Femur (tissue), 1 donor: ENCODE results near the gene VSTM2B.
"Not testable (repeated sequence)": the region's sequence is repeated elsewhere in the genome, so short reads cannot be mapped to it uniquely, and the experiment has no call there.

Experiments used
- DNase-seq: peaks from one replicate; pipeline ENCODE4 v3.0.0-alpha.2; 2017

VSTM2B gene

DNA sequence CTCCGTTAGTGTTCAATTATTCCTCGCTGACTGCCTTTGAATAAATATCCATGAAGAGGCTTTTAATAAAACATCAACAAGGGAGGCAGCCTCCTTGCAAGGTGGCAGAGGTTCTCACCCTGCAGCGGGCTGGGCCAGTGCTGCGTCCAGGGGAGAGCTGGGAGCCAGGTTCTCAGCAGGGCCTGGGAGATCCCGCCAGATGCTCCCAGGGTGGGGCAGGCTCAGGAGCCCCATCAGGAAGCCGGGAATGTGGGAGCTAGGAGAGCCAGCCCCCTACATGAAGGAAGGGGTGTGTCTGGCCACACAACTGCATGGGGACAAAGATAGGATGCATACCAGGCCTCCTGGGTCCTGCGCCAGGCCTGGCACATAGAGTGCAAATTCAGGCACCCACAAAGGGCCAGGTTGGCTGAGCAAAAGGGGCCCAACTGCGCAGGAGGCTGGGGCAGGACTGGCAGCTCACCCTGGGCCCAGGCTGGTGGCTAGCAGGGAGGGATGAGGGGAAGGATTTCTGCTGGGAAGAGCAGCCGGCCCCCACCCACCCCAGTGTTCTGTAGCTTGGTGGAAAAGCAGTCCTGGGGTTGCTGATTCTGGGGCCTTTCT, 22.8 kb downstream of the VSTM2B start:
- DNase-seq: no peak

DNA sequence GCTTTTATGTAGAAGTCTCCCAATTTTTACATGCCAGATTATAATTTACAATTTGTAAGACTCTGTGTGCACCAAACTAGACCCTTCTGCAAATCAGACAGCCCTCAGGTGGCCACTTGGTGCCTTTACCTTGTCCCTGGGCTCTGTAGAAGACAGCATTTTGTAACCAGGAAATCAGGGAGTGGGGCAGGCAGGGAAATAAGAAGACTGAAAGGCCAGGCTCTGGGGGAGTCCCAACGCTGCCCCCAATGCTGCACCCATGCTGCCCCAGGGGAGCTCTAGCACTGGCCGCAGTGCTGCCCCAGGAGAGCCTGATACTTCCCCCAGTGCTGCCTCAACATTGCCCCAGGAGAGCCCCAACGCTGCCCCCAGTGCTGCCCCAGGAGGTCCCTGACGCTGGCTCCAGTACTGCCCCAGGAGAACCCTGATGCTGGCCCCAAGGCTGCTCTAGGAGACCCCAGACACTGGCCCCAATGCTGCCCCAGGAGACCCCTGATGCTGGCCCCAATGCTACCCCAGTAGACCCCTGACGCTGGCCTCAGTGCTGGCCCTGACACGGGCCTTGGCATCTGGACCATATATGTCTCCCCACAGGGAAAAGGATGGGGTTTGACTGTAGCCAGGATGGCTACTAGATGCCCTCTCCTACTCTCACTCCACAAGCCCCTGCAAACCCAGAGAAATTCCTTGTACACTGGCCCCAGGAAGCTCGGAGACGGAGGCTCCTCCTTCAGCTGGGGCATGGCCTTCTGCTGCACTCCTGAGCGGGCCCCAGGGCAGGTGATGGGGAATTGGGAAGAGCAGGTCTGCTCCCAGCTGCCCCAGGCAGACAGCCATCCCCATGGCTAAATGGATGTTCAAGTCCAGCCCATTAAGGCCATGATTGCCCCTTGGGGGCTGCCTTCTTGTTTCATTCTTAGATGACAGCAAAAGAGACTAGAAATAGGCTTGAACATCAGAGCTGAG, 23.6 kb downstream of the VSTM2B start:
- no peak for DNase-seq

DNA sequence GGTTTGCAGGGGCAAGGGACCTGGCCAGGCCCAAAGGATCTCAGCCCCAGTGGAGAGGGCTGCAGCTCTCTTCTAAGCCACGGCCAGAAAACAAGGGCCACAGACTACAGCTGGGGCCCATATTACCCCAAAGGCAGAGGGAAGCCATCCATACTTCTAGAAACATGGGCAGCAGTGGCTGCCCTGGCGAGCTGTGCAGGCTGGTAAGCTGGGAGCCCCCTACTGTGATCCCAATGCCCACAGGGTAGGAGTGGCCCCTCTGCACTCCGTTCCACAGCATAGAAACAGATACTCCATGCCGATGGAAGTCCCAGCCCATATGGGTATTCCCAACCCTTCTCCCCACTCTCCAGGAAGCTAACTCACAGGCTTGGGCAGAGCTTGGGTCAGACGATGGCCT, 25.1 kb downstream of the VSTM2B start:
- DNase-seq: no peak

DNA sequence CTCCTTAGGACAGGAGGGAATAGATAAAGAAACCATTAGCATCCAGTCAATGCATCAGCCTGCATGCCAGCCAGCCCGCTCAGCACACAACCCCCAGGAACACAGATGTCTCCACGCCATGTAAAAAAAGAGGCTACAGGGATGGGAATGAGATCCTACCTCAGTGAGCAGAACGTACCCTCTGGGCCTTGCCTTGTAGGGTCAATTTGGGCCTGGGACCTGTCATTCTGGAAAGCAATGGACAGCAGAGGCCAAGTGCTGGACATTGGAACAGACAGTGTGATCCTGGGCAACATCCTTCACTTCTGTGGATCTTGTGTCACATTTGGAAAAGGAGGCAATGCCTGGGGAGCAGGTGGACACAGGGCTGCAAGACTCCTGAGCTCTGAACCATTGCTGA, 26.0 kb downstream of the VSTM2B start:
- no peak for DNase-seq

DNA sequence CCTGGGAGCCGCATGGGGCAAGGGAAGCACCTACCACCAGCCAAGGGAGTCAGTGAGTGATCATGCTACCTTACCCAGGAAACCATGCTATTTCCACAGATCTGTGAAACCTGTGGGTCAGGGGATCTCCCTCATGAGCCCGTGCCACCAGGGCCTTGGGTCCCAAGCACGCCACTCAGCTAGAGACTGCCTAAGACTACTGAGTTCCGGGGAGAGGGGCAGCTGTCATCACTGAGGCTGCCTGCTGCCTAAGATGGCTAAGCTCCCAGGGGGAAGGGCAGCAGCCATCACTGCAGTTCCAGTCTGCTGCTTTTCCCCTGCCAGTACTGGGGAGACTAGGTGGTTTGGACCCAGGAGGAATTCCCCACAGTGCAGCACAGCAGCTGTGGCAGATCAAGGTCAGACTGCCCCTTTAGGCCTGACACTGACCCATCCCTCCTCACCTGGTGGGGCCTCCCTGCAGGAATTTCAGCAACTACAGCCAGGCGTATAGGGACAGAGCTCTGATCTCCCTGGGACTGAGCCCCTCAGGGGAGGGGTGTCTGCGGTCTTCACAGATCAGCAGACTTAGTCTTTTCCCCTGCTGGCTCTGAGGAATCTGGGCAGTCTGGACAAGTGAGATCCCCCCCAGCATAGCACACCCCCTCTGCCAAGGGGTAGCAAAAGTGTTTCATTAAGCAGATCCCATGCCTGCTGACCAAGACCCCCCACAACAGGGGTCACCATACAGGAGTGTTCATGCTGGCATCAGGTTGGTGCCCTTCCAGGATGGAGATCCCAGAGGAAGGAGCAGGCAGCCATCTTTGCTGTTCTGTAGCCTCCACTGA, 26.9 kb downstream of the VSTM2B start:
- no peak for DNase-seq

DNA sequence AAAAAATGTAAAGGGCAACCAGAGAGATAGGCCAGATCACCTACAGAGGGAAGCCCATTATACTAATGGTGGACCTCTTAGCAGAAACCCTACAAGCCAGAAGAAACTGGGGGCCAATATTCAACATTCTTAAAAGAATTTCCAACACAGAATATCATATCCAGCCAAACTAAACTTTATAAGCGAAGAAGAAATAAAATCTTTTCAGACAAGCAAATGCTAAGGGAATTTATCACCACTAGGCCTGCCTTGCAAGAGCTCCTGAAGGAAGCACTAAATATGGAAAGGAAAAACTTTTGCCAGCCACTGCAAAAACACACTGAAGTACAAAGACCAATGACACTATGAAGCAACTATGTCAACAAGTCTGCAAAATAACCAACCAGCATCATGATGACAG, 28.4 kb downstream of the VSTM2B start:
- no peak for DNase-seq

DNA sequence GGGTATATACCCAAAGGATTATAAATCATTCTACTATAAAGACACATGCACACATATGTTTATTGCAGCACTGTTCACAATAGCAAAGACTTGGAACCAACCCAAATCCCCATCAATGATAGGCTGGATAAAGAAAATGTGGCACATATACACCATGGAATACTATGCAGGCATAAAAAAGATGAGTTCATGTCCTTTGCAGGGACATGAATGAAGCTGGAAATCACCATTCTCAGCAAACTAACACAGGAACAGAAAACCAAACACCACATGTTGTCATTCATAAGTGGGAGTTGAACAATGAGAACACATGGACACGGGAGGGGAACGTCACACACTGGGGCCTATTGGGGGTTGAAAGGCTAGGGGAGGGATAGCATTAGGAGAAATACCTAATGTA, 33.3 kb downstream of the VSTM2B start:
- not testable (repeated sequence) for DNase-seq

DNA sequence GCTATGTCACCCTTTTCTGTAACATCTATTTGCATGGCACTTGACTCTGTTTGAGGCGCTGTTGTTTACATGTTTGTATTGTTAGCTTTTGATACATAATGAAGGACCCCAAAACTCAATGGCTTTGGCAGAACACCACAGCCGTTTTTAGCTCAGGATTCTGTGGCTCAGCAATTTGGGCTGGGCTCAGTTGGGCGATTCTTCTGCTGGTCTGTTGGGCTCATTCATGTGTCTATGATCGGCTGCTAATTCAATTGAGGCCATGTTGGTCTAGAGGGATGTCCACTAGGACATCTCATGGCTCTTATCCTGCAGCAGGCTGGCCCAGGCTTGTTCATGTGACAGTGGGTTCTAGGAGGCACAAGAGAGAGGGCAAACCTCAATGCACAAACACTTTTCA, 33.9 kb downstream of the VSTM2B start:
- no peak for DNase-seq

DNA sequence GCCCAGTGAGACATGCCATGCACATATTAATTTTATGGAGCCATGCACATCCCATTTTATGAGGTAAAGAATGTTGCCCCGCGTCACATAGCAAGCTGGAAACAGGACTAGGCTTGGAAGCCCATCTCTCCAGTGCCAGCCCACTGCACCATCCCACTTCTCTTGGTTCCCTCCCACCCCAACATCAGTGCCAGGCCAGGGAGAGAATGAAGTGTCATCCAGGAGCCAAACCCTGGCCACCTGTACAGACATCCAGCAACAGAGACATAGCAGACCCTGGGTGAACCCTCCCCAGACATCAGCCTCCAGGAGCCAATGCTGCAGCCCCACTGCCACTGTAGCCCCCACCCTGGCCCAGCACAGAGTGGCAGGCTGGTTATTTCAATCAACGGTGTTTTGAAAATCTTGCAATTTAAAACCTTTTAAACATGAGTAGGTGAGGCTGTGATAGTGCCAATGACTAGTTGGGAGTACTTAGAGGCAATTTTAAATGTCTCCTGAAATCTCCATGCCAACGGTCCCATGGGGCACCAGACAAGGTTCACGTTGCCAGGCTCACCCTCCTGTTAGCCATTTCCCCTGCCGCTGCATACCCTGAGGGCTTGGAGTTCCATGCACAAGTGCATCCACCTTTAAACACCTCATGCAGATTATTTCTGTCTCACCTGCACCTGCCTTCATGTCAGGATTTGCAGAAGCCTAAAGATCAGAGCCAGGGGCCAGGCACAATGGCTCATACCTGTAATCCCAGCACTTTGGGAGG, 34.7 kb downstream of the VSTM2B start:
- no peak for DNase-seq

DNA sequence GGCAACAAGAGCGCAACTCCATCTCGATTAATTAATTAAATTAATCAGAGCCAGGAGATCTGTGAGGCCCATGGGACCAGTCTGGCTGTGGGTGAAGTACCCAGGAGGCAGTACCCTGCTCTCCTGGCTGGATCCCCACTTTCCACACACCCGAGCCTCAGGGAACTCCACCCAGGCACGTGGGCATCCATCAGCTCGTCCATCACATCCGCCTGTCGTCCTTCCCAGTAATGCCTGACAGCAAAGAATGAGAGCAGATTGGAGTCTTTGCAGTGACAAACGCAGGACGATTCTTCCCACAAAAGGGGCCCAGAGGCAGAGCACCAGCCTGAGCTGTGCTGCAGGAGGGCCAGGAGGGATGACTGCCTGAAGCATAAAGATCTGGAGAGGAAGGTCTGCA, 35.8 kb downstream of the VSTM2B start:
- DNase-seq: no peak

DNA sequence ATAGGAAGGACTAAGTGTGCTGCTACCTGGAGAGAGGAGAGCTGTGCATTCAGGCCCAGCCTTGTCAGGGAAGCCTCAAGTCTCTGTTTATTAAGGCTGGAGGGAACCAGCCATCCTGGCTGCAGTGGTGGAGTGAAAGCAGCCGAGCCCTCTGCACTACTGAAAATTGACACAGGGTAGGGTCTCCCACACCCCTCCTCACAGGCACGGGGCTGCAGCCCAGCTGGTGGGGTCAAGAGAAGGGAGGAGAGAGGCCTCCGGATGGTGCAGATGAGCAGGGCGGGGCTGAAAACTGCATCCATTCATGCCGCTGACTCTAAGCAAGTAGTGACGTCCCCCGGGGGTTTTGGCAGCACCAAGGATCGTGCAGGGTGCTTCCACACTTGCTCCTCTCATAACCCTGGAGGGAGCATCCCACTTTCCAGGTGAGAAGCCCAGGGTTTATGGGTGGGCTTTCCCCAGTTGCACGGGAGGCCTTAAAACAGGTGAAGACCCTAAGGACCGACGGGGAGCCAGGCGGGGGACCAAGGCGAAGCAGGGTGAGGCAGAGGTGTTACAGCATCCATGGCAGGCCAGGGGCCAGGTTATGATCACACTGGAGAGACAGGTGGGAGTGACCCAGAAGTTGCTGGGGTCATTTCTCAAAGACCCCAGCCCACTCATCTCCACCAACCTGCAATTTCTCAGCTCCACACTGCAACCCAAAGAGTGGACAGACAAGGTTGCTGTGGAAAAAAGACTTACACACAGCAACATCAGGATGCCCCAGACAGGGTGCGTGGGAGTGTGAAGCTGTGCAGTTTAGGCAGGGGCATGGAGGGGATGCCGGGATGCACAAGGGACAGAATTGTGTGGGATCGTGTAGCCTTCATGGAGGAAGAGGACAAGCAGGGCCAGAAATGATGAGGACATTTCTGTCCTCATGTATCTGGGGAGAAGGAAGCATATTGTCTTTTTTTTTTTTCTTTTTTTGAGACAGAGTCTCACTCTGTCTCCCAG, 36.8 kb downstream of the VSTM2B start:
- DNase-seq: no peak

DNA sequence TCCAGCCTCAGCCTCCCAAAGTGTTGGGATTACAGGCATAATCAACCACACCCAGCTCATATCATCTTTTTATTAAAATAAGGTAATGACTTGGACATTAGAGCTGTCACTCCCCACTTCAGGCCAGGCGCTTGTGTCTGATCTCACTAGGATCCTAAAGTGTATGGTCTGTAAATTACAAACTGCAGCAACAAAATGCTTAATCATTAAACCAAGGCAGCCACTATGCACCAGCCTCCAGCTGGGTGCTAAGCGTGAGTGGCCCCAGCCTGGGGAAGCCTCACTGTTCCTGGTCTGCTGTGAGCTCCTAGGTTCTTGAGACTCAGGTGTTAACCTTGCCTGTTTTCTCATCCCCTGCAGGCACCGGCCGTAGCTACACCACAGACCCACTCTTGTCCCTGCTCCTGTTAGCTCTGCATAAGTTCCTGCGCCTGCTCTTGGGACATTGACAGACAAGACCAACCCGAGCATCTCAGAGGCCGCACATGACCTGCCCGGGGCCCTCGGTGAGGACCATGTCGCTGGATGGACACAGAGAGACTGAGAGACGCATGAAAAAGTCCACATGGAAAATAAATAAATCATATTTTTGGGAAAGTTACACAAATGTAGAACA, 37.8 kb downstream of the VSTM2B start:
- no peak for DNase-seq

DNA sequence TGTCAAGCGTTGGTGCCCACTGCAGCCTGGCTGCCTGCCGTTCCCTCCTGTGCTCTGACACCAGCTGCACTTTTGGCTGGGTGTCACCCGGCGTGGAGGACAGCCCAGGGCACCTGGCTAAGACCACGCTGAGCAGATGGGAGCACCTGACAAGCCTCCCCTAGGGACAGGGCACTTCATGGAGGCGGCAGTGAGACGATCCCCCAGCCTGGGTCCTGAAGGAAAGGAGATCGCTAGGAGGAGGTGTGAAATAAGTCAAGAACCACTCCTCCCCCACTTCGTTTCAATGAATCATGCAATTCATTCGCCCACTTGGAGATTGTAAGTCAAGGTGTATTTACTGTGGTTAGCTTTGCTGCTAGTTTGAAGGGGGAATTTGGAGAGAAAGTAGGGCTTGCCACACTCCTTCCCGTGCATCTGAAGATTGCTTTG, 38.8 kb downstream of the VSTM2B start:
- no peak for DNase-seq

DNA sequence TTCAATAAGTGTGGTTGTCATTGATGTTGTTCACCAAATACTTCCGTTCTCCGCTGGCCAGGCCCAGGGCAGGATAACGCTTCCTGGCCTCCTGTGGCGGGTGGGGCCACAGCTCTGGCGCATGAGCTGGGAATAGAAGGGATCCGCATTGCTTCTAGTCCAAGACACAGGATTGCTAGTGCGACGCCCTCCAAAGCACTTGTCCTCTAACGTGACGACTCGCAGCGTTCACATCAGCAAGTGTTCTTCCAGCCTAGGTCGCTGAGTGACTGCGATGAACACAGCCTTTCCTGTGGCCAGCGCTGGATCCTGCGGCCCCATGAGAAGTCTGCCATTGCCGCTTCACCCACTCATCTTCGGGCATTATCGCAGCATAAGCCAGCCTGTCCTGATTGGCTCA, 39.4 kb downstream of the VSTM2B start:
- no peak for DNase-seq

DNA sequence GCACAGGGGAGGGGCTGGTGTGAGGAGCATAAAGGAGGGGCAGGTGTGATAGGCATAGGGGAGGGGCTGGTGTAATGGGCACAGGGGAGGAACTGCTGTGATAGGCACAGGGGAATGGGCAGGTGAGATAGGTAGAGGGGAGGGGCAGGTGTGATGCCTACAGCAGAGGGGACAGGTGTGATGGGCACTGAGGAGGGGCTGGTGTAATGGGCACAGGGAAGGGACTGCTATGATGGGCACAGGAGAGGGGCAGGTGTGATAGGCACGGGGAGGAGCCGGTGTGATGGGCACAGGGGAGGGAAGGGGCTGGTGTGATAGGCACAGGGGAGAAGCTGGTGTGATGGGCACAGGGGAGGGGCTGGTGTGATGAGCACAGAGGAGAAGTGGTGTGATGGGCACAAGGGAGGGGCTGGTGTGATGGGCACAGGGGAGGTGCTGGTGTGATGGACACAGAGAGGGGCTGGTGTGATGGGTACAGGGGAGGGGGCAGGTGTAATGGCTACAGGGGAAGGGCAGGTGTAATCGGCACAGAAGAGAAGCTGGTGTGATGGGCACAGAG, 40.8 kb downstream of the VSTM2B start:
- DNase-seq: no peak

DNA sequence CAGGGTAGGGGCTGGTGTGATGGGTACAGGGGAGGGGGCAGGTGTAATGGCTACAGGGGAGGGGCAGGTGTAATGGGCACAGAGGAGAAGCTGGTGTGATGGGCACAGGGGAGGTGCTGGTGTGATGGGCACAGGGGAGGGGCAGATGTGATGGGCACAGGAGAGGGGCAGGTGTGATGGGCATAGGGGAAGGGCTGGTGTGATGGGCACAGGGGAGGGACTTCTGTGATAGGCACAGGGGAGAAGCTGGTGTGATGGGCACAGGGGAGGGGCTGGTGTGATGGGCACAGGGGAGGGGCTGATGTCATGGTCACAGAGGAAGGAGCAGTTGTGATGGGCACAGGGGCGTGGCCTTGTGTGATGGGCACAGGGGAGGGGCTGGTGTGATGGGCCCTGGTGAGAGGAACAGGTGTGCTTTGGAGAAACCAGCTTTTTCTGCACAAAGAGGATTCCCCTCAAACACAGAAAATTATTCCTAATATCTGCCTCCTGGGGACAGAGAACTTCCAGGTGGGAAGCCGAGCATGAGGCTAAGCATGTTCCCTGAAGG, 41.6 kb downstream of the VSTM2B start:
- DNase-seq: no peak

DNA sequence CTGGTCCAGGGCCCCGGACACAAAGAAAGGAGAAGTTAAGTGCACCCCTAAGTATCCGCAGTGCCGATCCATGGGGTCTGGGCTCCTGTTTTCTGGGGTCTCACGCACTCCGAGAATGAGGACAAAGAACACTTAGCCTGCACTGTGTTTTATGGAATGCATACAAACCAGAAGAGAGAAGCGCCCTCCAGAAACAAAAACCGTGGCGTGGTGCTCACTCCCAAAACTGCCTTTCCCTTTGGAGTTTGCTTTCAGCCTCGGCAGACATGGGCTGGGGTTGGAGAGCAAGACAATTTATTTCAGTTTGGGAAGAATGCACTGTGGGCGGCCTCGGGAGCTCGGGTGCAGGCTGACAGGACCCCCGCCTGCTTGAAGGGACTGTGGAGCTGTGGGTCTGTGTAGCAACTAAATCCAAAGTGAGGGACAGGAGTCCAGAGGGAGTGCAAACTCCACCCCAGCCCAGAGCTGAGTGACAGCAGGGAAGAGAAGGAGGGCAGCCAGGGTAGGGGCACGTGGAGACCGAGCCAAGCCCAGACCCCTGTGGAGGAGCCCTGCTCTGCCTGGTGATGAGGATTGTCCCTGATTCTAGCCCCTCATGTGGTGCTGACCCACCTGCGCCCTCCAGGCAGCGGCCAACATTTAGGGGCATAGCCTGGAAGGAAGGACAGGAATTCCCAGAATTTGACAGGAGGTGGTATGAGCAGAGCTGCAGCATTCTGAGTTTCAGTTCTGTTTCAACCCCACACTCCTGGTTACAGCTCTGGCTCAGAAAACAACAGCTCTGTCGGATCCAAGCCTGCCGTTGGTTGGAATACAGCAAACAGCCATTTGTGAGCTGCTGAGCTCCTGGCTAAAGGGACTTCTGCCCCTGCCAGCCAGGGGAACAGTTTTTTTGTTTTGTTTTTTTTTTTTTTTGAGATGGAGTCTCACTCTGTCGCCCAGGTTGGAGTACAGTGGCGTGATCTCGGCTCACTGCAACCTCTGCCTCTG, 42.5 kb downstream of the VSTM2B start:
- DNase-seq: no peak

DNA sequence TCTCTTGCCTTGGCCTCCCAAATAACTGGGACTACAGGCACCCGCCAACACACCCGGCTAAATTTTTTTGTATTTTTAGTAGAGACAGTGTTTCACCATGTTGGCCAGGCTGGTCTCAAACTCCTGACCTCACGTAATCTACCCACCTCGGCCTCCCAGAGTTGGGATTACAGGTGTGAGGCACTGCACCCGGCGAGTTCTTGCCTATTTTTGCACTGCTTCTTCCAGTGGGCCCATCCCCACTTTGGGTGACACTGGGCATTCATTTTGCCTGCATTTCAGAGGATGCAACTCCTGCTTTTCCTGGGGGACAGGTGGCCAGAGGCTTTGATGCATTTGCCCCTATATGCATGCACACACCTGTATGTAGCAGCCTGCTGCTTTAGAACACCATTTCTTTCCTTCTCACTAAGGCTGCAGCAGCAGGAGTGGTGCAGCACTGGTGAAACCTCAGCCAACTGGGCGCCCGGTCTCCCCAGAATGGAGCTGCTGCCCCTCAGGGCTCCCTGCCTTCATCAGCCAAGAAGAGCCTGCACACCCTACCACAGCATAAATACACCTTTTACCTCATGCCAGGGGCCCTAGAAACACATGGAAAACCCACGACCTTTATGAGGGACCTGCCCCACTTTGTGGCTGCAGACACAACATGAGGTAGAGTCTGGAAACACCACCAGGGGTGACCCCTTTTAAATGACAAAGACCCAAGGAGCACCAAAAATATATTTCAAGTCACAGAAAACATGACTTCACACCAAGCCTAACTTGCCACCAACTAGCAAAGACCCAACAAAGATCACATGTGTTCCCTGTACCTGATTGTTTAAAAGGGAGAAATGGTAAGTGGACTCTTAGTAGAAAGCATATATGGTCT, 43.5 kb downstream of the VSTM2B start:
- no peak for DNase-seq
